SH-SY5Y (cell line): ENCODE data around the gene HNRNPDL.

Experiments
- GATA2 ChIP-seq: IDR thresholded peaks from 2 replicates; pipeline ENCODE4 v1.6.1; 2011; ENCODE audit warnings: mild to moderate bottlenecking, low read depth, low read length
- GATA3 ChIP-seq: IDR thresholded peaks from 2 replicates; pipeline ENCODE4 v1.6.1; 2011; ENCODE audit warnings: low read depth, mild to moderate bottlenecking, low read length, moderate library complexity

DNA sequence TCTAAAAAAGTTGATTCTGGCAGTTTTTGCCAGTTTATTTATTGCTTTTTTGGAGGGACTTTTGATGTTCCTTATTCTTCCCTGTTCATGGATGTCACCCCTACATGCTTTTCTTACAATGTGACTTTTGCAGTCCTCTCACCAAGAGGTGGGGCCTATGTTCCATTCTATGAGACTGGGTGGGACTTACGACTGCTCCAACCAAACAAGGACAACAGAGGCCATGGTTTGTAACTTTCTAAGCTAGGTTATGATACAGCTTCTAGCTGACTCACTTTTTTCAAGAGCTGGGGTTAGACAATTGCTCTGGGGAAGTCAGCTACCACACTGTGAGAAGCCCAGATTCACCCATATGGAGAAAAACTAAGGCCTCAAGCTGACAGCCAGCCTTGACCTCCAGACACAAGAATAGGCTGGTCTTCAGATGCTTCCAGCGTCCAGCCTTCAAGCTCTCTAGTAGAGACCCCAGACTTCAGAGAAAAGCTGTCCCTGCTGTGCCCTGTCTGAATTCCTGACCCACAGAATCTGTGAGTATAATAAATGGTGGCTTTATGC, 39.6 kb upstream of the HNRNPDL start:
- TF ChIP-seq GATA3 (no peak), GATA2 (no peak)
